GM12878 (cell line): ENCODE results near the gene ARHGEF3. TPM values are rescaled to one million over a fixed set of nuclear protein-coding genes. Genes with fewer than 3 reads are reported as not detected.

Experiments used
- BRCA1 ChIP-seq: IDR thresholded peaks from 2 replicates; pipeline ENCODE4 v1.6.1; 2011; ENCODE audit warnings: low read depth, low read length, improper control_type of control experiment
- CEBPB ChIP-seq, 2 experiments: fragments of 150-350 bp in 1 of 2; IDR thresholded peaks; 2 replicates each; pipeline ENCODE4 v1.6.1; 2012 to 2014; ENCODE audit warnings: low read depth in 2 of 2, low read length in 2 of 2, borderline replicate concordance in 1 of 2, inconsistent platforms in 1 of 2
- CHD1 ChIP-seq: IDR thresholded peaks from 2 replicates; pipeline ENCODE4 v1.6.1; 2012; ENCODE audit warnings: low read depth, low read length, improper control_type of control experiment
- ELK1 ChIP-seq: IDR thresholded peaks from 2 replicates; pipeline ENCODE4 v1.6.1; 2012; ENCODE audit warnings: low read depth, low read length, improper control_type of control experiment
- EP300 ChIP-seq, 2 experiments: fragments of 150-350 bp in 1 of 2; IDR thresholded peaks; 2 replicates each; pipeline ENCODE4 v1.6.1; 2011 to 2012; ENCODE audit warnings: low read depth in 2 of 2, low read length in 2 of 2, borderline replicate concordance in 1 of 2, improper control_type of control experiment in 1 of 2, inconsistent platforms in 1 of 2; ENCODE audit not compliant: control insufficient read depth in 1 of 2
- ETV6 ChIP-seq, 2 experiments: fragments of 450-650 bp in 1 of 2; IDR thresholded peaks in 1 of 2; conservative IDR thresholded peaks in 1 of 2; 2 replicates each; pipeline ENCODE4 v1.6.1; 2014; ENCODE audit warnings: antibody characterized with exemption in 1 of 2, borderline replicate concordance in 1 of 2, low read depth in 1 of 2, mild to moderate bottlenecking in 1 of 2, moderate library complexity in 1 of 2
- HDGF ChIP-seq: fragments of 450-650 bp; IDR thresholded peaks from 2 replicates; pipeline ENCODE4 v1.6.1; 2016; ENCODE audit warnings: antibody characterized with exemption
- IRF3 ChIP-seq: fragments of 450-650 bp; IDR thresholded peaks from 2 replicates; pipeline ENCODE4 v1.6.1; 2014; ENCODE audit warnings: mild to moderate bottlenecking
- MLLT1 ChIP-seq: fragments of 450-650 bp; IDR thresholded peaks from 2 replicates; pipeline ENCODE4 v1.6.1; 2016; ENCODE audit warnings: mild to moderate bottlenecking
- MYB ChIP-seq: fragments of 150-350 bp; IDR thresholded peaks from 2 replicates; pipeline ENCODE4 v1.6.1; 2014; ENCODE audit warnings: mild to moderate bottlenecking, low read depth, low read length, borderline replicate concordance
- NFXL1 ChIP-seq: fragments of 450-650 bp; IDR thresholded peaks from 2 replicates; pipeline ENCODE4 v1.6.1; 2017; ENCODE audit warnings: antibody characterized with exemption, mild to moderate bottlenecking, borderline replicate concordance
- NR2F1 ChIP-seq: fragments of 450-650 bp; conservative IDR thresholded peaks from 2 replicates; pipeline ENCODE4 v1.6.1; 2017; ENCODE audit warnings: mild to moderate bottlenecking
- POLR2A ChIP-seq: IDR thresholded peaks from 2 replicates; pipeline ENCODE4 v1.6.1; 2011; ENCODE audit warnings: low read depth, mild to moderate bottlenecking, low read length
- SKIL ChIP-seq: fragments of 450-650 bp; IDR thresholded peaks from 2 replicates; pipeline ENCODE4 v1.6.1; 2017; ENCODE audit warnings: mild to moderate bottlenecking, low read depth, inconsistent platforms; ENCODE audit not compliant: poor library complexity, severe bottlenecking
- SP1 ChIP-seq: IDR thresholded peaks from one replicate; pipeline ENCODE4 v1.6.1; 2011; ENCODE audit warnings: low read depth, low read length
- SPI1 ChIP-seq: IDR thresholded peaks from 2 replicates; pipeline ENCODE4 v1.6.1; 2011; ENCODE audit warnings: low read depth, mild to moderate bottlenecking, low read length, moderate library complexity, borderline replicate concordance; ENCODE audit not compliant: insufficient read depth
- TAF1 ChIP-seq: IDR thresholded peaks from 2 replicates; pipeline ENCODE4 v1.6.1; 2011; ENCODE audit warnings: mild to moderate bottlenecking, low read depth, low read length, borderline replicate concordance
- ZBTB40 ChIP-seq: fragments of 450-650 bp; IDR thresholded peaks from 2 replicates; pipeline ENCODE4 v1.6.1; 2016; ENCODE audit warnings: mild to moderate bottlenecking, moderate library complexity, borderline replicate concordance
- ZNF24 ChIP-seq: fragments of 450-650 bp; IDR thresholded peaks from 2 replicates; pipeline ENCODE4 v1.6.1; 2017; ENCODE audit warnings: antibody characterized with exemption, mild to moderate bottlenecking
- polyA plus RNA-seq, 11 experiments: library from polyadenylated mRNA; depleted of rRNA in 4 of 11; unstranded in 6 of 11; stranded (reverse) in 5 of 11; fragments of >200 nt; fragmentation: Nextera tagmentation in 4 of 11; fragmentation: Illumina TruSeq in 1 of 11; extraction: Ambion mirVana in 4 of 11; extraction: Trizol in 1 of 11; gene quantifications; 1 replicate in 1 of 11; 2 replicates in 10 of 11; pipeline versions ENCODE4 v1.2.1 to v1.2.3, GENCODE V29; 2011 to 2016; ENCODE audit warnings: inconsistent platforms in 2 of 11, missing spikeins in 2 of 11, low read depth in 1 of 11
- total RNA-seq, 4 experiments: library from RNA; depleted of rRNA in 3 of 4; stranded (reverse); fragments of >200 nt in 3 of 4; fragmentation: Illumina TruSeq in 1 of 4; extraction: Trizol in 1 of 4; gene quantifications; 2 replicates each; pipeline versions ENCODE4 v1.2.1 to v1.2.3, GENCODE V29; 2013 to 2021

ARHGEF3 gene
- total and polyA plus RNA-seq, 10 of the 15 experiments (the other 5 are each of a cell fraction or from before 2014, with no cell fraction given): 21.8 to 78.7 (median 56.2) TPM

- TF ChIP-seq CEBPB (IDR thresholded peaks at IDR 0.05; ENCODE audit: borderline replicate concordance in 1 of 2, low read depth in 2 of 2, low read length in 2 of 2) (no peak), IRF3 (no peak), EP300 (IDR thresholded peaks at IDR 0.05; ENCODE audit: borderline replicate concordance in 1 of 2, control insufficient read depth in 1 of 2, low read depth in 2 of 2, low read length in 2 of 2) (no peak), SKIL (no peak), MYB (no peak), SPI1 (no peak), NR2F1 (no peak), ELK1 (no peak), NFXL1 (no peak), TAF1 (no peak), ZBTB40 (no peak), ZNF24 (no peak), BRCA1 (no peak), SP1 (no peak), POLR2A (no peak; the same call in 1 of the 2 replicates), CHD1 (no peak), MLLT1 (peak; percentile 66; the same call in 1 of the 2 replicates), ETV6 (conservative IDR thresholded peaks at IDR 0.05 in 1 of 2, IDR thresholded peaks at IDR 0.05 in 1 of 2; ENCODE audit: borderline replicate concordance in 1 of 2, low read depth in 1 of 2) (no peak), HDGF (0 out of 2 replicates have a peak, but pooled peaks have one; percentile 46)
These were observed 1.5 kb downstream of the ARHGEF3 start (continued) for GRCh38 chr3:56800130-56800831.
